Activated CD4-positive, alpha-beta T cell treated with anti-CD3 and anti-CD28 coated beads, Interleukin-2, Interleukin-4, amounts not matched to agents 100 ng/mL and 50 ng/mL, durations not matched to agents 16 hours and 8 hours (primary cell): ENCODE measurements around the gene LRRIQ1.

Source experiments
- DNase-seq: peaks from one replicate; pipeline ENCODE4 v3.0.0-alpha.2; 2020; ENCODE audit warnings: low spot score

LRRIQ1 gene

GRCh38 chr12:85280165-85280983, 244.2 kb downstream of the LRRIQ1 start, which contains the start of gene ALX1:
Gene ALX1, plus strand, starts transcription at chr12:85280220. Its CDS starts 42 bp downstream, at chr12:85280262.
- no peak for DNase-seq

GRCh38 chr12:85280984-85281630, 245.0 kb downstream of the LRRIQ1 start:
- DNase-seq = no peak

- DNase-seq = no peak
Observed at GRCh38 chr12:85281636-85282312, 245.6 kb downstream of the LRRIQ1 start.

GRCh38 chr12:85283560-85283959, 247.4 kb downstream of the LRRIQ1 start:
- no peak for DNase-seq
